CD14-positive monocyte (primary cell): ENCODE results near the gene SIGMAR1. TPM values are rescaled to one million over a fixed set of nuclear protein-coding genes. Genes with fewer than 3 reads are reported as not detected.

ENCODE experiments used
- DNase-seq, 3 donors: peaks; one replicate each; pipeline ENCODE4 v3.0.0-alpha.2; 2011 to 2022
- H2AFZ ChIP-seq: 2 replicates; pipeline ENCODE4 v1.6.0; 2012; ENCODE audit warnings: mild to moderate bottlenecking, low read depth, low read length, inconsistent platforms; ENCODE audit not compliant: insufficient read depth, poor library complexity, severe bottlenecking
- H3K27ac ChIP-seq, 2 donors: 1 replicate in 1 of 2; 2 replicates in 1 of 2; pipeline ENCODE4 v1.5.1; 2012 to 2013; ENCODE audit warnings: low read length in 2 of 2, control low read depth in 1 of 2, inconsistent platforms in 1 of 2, low read depth in 1 of 2, mild to moderate bottlenecking in 1 of 2
- H3K27me3 ChIP-seq, 2 donors: one replicate each; pipeline versions ENCODE4 v1.6.0 to v1.6.1; 2011 to 2013; ENCODE audit warnings: low read length in 2 of 2; ENCODE audit not compliant: control insufficient read depth in 2 of 2, insufficient read depth in 2 of 2
- H3K36me3 ChIP-seq, 2 donors: replicated peaks in 1 of 2; 1 replicate in 1 of 2; 2 replicates in 1 of 2; pipeline versions ENCODE4 v1.5.1 to v1.6.1; 2012 to 2013; ENCODE audit warnings: low read length in 2 of 2, control low read depth in 1 of 2, inconsistent platforms in 1 of 2, mild to moderate bottlenecking in 1 of 2; ENCODE audit not compliant: insufficient read depth in 2 of 2, control insufficient read depth in 1 of 2
- H3K4me1 ChIP-seq, 2 donors: 1 replicate in 1 of 2; 2 replicates in 1 of 2; pipeline versions ENCODE4 v1.5.1 to v1.6.1; 2012 to 2013; ENCODE audit warnings: low read length in 2 of 2, control low read depth in 1 of 2, inconsistent platforms in 1 of 2, mild to moderate bottlenecking in 1 of 2, moderate library complexity in 1 of 2; ENCODE audit not compliant: insufficient read depth in 2 of 2, control insufficient read depth in 1 of 2
- H3K4me2 ChIP-seq: replicated peaks from 2 replicates; pipeline ENCODE3; 2012; ENCODE audit warnings: low read length, moderate library complexity, mild to moderate bottlenecking; ENCODE audit not compliant: poor library complexity, severe bottlenecking; ENCODE audit errors: extremely low read depth
- H3K4me3 ChIP-seq, 3 experiments: fragments of 200-600 bp in 1 of 3; sonication (generic) in 1 of 3; replicated peaks in 1 of 3; 1 replicate in 2 of 3; 2 replicates in 1 of 3; pipeline ENCODE4 v1.5.1; 2011 to 2013; ENCODE audit warnings: low read length in 3 of 3, mild to moderate bottlenecking in 3 of 3, control low read depth in 2 of 3, low read depth in 2 of 3, inconsistent platforms in 1 of 3, moderate library complexity in 1 of 3
- H3K79me2 ChIP-seq: 2 replicates; pipeline ENCODE4 v1.6.0; 2012; ENCODE audit warnings: mild to moderate bottlenecking, control low read depth, inconsistent platforms, low read length, moderate library complexity; ENCODE audit not compliant: insufficient read depth
- H3K9ac ChIP-seq: 2 replicates; pipeline ENCODE4 v1.6.0; 2017; ENCODE audit warnings: low read length, mild to moderate bottlenecking; ENCODE audit not compliant: insufficient read depth, poor library complexity, severe bottlenecking
- H3K9me3 ChIP-seq, 2 donors: replicated peaks in 1 of 2; 1 replicate in 1 of 2; 2 replicates in 1 of 2; pipeline versions ENCODE4 v1.5.1 to v1.6.1; 2012 to 2013; ENCODE audit warnings: low read length in 2 of 2, control low read depth in 1 of 2; ENCODE audit not compliant: control insufficient read depth in 1 of 2, insufficient read depth in 1 of 2
- H4K20me1 ChIP-seq: 2 replicates; pipeline ENCODE4 v1.6.0; 2012; ENCODE audit warnings: mild to moderate bottlenecking, low read length, control low read depth, moderate library complexity; ENCODE audit not compliant: insufficient read depth
- H3K27ac Mint-ChIP-seq, 7 donors: one replicate each; pipeline ENCODE4 v1.8.0; 2020; ENCODE audit warnings: mild to moderate bottlenecking in 7 of 7, mixed read lengths in 7 of 7, moderate library complexity in 6 of 7, inconsistent platforms in 2 of 7
- H3K27me3 Mint-ChIP-seq, 3 donors: one replicate each; pipeline ENCODE4 v1.8.0; 2021 to 2022; ENCODE audit warnings: low read depth in 3 of 3, mild to moderate bottlenecking in 3 of 3, mixed read lengths in 3 of 3, moderate library complexity in 3 of 3, inconsistent platforms in 1 of 3
- H3K36me3 Mint-ChIP-seq, 2 donors: one replicate each; pipeline ENCODE4 v1.8.0; 2020; ENCODE audit warnings: mixed read lengths in 2 of 2, inconsistent platforms in 1 of 2, mild to moderate bottlenecking in 1 of 2
- H3K4me1 Mint-ChIP-seq: one replicate; pipeline ENCODE4 v1.8.0; 2020; ENCODE audit warnings: mild to moderate bottlenecking, mixed read lengths
- H3K4me3 Mint-ChIP-seq, 2 donors: one replicate each; pipeline ENCODE4 v1.8.0; 2020; ENCODE audit warnings: mild to moderate bottlenecking in 2 of 2, mixed read lengths in 2 of 2, moderate library complexity in 1 of 2
- H3K9me3 Mint-ChIP-seq, 7 donors: one replicate each; pipeline ENCODE4 v1.8.0; 2020 to 2022; ENCODE audit warnings: mixed read lengths in 7 of 7, mild to moderate bottlenecking in 6 of 7, moderate library complexity in 6 of 7, inconsistent platforms in 2 of 7
- WGBS: methylation state at CpG from one replicate; pipeline ENCODE4 v1.1.5; 2013; ENCODE audit warnings: missing lambda C conversion rate; ENCODE audit not compliant: insufficient coverage; 5-methylcytosine and 5-hydroxymethylcytosine counted together
- intact Hi-C, 2 donors: fragments of 100-400 bp; cut with micrococcal nuclease; formaldehyde crosslinking; loops; one replicate each; pipeline versions ENCODE4 v1.15.0 to v1.15.1; 2023
- polyA plus RNA-seq, 3 donors: library from polyadenylated mRNA; depleted of rRNA in 1 of 3; unstranded in 2 of 3; stranded (reverse) in 1 of 3; fragments of 300-500 nt in 2 of 3; fragments of >200 nt in 1 of 3; fragmentation: Illumina TruSeq in 2 of 3; gene quantifications; 1 replicate in 2 of 3; 2 replicates in 1 of 3; pipeline ENCODE4 v1.2.3, GENCODE V29; 2012 to 2021
- TF ChIP-seq, protein P1 (sequence below): fragments of 200-600 bp; IDR thresholded peaks from one replicate; pipeline ENCODE4 v1.8.0; 2022; ENCODE audit warnings: antibody characterized with exemption, mild to moderate bottlenecking

SIGMAR1 gene
- polyA plus RNA-seq, 3 donors = 26.6 to 59.6 (median 49.5) TPM

GRCh38 chr9:34647084-34647403 is 9.5 kb upstream of the SIGMAR1 start:
- peak in 1 of 3 donors; percentile 11 for DNase-seq
- Histone ChIP-seq H4K20me1 (peaks cover 14% of the 10 kb centered on the region), H3K79me2 (peaks cover 4% of the 10 kb centered on the region), H3K9me3 (no peaks in the 10 kb centered on the region), H3K4me2 (peak overlapping the region; percentile 95), H3K9ac (peak overlapping the region; percentile 77), H3K27me3 (no peaks in the 10 kb centered on the region), H3K27ac (peak overlapping the region; percentile 75 to 83), H3K4me1 (peaks cover 21 to 30% of the 10 kb centered on the region in 2 donors), H3K36me3 (peaks cover 18 to 30% of the 10 kb centered on the region in 2 donors), H3K4me3 (peak overlapping the region; percentile 83 to 90 (median 85)), H2AFZ (peak overlapping the region; percentile 91)
- intact Hi-C loops = no loop called here
- Mint-ChIP-seq H3K9me3 (peaks cover 0 to 2% (median 0%) of the 10 kb centered on the region in 7 donors), H3K27ac (peak overlapping the region; percentile 78 to 93 (median 87)), H3K4me3 (peak overlapping the region; percentile 90 to 92), H3K4me1 (peaks cover 33% of the 10 kb centered on the region), H3K27me3 (no peaks in the 10 kb centered on the region), H3K36me3 (peaks cover 34 to 40% of the 10 kb centered on the region in 2 donors)
- TF ChIP-seq, protein P1, sequence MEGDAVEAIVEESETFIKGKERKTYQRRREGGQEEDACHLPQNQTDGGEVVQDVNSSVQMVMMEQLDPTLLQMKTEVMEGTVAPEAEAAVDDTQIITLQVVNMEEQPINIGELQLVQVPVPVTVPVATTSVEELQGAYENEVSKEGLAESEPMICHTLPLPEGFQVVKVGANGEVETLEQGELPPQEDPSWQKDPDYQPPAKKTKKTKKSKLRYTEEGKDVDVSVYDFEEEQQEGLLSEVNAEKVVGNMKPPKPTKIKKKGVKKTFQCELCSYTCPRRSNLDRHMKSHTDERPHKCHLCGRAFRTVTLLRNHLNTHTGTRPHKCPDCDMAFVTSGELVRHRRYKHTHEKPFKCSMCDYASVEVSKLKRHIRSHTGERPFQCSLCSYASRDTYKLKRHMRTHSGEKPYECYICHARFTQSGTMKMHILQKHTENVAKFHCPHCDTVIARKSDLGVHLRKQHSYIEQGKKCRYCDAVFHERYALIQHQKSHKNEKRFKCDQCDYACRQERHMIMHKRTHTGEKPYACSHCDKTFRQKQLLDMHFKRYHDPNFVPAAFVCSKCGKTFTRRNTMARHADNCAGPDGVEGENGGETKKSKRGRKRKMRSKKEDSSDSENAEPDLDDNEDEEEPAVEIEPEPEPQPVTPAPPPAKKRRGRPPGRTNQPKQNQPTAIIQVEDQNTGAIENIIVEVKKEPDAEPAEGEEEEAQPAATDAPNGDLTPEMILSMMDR = no peak
- 0% methylated on average over 8 of the region's 8 CpGs for WGBS

DNA sequence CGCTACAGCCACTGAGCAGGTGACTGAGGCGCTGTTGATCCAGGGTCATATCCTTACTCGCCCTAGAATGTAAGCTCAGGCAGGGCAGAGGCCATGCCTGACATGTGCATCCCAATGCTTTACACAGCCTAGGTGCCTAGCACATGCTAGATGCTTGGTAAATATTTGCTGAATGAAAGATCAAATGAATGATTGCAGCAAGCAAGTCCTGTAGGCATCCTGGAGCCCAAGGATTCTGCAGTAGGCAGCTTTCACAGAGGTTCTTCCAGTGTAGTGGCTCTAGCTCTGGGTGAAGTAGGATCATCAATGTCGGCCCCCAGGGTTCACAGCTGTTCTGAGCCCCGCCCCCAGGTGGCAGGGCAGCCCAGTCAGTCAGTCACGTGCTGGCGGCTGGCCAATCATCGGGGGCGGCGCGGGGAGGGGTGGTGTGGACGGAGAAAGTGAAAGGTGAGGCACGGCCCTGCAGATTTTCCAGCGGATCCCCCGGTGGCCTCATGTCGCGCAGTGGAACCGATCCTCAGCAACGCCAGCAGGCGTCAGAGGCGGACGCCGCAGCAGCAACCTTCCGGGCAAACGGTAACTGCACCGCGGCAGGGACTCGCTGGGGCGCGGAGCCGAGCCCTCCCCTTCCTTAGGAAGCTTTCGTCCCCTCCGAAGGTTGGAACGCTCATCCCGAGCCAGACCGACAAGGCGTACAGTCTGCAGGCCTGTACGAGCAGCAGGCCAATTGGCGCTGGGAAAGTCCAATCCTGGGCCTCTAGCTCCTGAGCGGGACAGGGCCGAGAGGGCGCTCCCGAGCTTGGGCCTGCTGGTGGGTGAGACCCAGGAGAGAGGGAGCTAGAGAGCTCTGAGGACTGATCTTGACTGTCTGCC is 8.9 kb upstream of the SIGMAR1 start, which contains the start of gene GALT:
GALT (plus strand) TSS at position 465 of the 873 bp plus-strand sequence; CDS start at position 495, 30 bp downstream.
- 1% methylated on average over 41 of the region's 43 CpGs for WGBS
- H3K9me3 Mint-ChIP-seq = peaks cover 0 to 2% (median 0%) of the 10 kb centered on the region in 7 donors

More for the DNA sequence above, 8.9 kb upstream of the SIGMAR1 start, which contains the start of gene GALT:
- no peaks in the 10 kb centered on the region for H3K27me3 ChIP-seq
- intact Hi-C loops = no loop called here
- H3K9me3 ChIP-seq = no peaks in the 10 kb centered on the region
- peak within 1 kb of the TSS; percentile 90 to 92 for H3K4me3 Mint-ChIP-seq
- no peaks in the 10 kb centered on the region for H3K27me3 Mint-ChIP-seq
- peak within 1 kb of the TSS; percentile 83 to 90 (median 85) for H3K4me3 ChIP-seq
- H3K27ac Mint-ChIP-seq = peak within 1 kb of the TSS; percentile 78 to 93 (median 87)
- peaks cover 18 to 30% of the 10 kb centered on the region in 2 donors for H3K36me3 ChIP-seq
- TF ChIP-seq, protein P1 = peak; percentile 34
- peak within 1 kb of the TSS; percentile 95 for H3K4me2 ChIP-seq
- H2AFZ ChIP-seq = peak within 1 kb of the TSS; percentile 91
- H3K27ac ChIP-seq = peak within 1 kb of the TSS; percentile 75 to 83
- peak within 1 kb of the TSS; percentile 77 for H3K9ac ChIP-seq
- peaks cover 31% of the 10 kb centered on the region for H3K4me1 Mint-ChIP-seq
- H3K79me2 ChIP-seq = peaks cover 4% of the 10 kb centered on the region
- H3K4me1 ChIP-seq = peaks cover 21 to 26% of the 10 kb centered on the region in 2 donors
- DNase-seq = peak; percentile 84 to 89 (median 86)
- H4K20me1 ChIP-seq = peaks cover 14% of the 10 kb centered on the region
- peaks cover 34 to 36% of the 10 kb centered on the region in 2 donors for H3K36me3 Mint-ChIP-seq
